Trophoblast cell (in vitro differentiated cells and primary cell): ENCODE data around the gene SERPINC1.
A peak's percentile ranks its signal among the peaks of the same experiment; 100 is the strongest.
"Not testable (repeated sequence)": the region's sequence is repeated elsewhere in the genome, so short reads cannot be mapped to it uniquely, and the experiment has no call there.

Experiments
- DNase-seq, 2 donors: peaks; one replicate each; pipeline ENCODE4 v3.0.0-alpha.2; 2016
- H2AFZ ChIP-seq: 2 replicates; pipeline ENCODE4 v1.6.1; 2013; ENCODE audit warnings: low read length, moderate library complexity, mild to moderate bottlenecking; ENCODE audit not compliant: insufficient read depth, poor library complexity
- H2AK5ac ChIP-seq: 2 replicates; pipeline ENCODE4 v1.6.1; 2013; ENCODE audit warnings: mild to moderate bottlenecking, low read length
- H2BK120ac ChIP-seq: 2 replicates; pipeline ENCODE4 v1.6.1; 2013; ENCODE audit warnings: low read length, mild to moderate bottlenecking, moderate library complexity; ENCODE audit not compliant: insufficient read depth, poor library complexity
- H2BK12ac ChIP-seq: 2 replicates; pipeline ENCODE4 v1.6.1; 2013; ENCODE audit warnings: mild to moderate bottlenecking, low read length, moderate library complexity
- H2BK5ac ChIP-seq: 2 replicates; pipeline ENCODE4 v1.6.1; 2013; ENCODE audit warnings: low read length, low read depth, moderate library complexity, mild to moderate bottlenecking; ENCODE audit not compliant: poor library complexity
- H3K14ac ChIP-seq: 2 replicates; pipeline ENCODE4 v1.6.1; 2013; ENCODE audit warnings: mild to moderate bottlenecking, low read length
- H3K18ac ChIP-seq: 2 replicates; pipeline ENCODE4 v1.6.1; 2013; ENCODE audit warnings: mild to moderate bottlenecking, low read length
- H3K23ac ChIP-seq: 2 replicates; pipeline ENCODE4 v1.6.1; 2013; ENCODE audit warnings: low read length
- H3K27ac ChIP-seq: 2 replicates; pipeline ENCODE4 v1.5.1; 2013; ENCODE audit warnings: low read depth, mild to moderate bottlenecking, inconsistent platforms, low read length, moderate library complexity
- H3K27me3 ChIP-seq: 2 replicates; pipeline ENCODE4 v1.6.1; 2013; ENCODE audit warnings: inconsistent platforms, mild to moderate bottlenecking, low read length, moderate library complexity; ENCODE audit not compliant: insufficient read depth
- H3K36me3 ChIP-seq, 2 experiments: 1 replicate in 1 of 2; 2 replicates in 1 of 2; pipeline ENCODE4 v1.6.1; 2013; ENCODE audit warnings: low read length in 2 of 2, mild to moderate bottlenecking in 2 of 2, moderate library complexity in 1 of 2; ENCODE audit not compliant: insufficient read depth in 2 of 2, control insufficient read depth in 1 of 2
- H3K4ac ChIP-seq: 2 replicates; pipeline ENCODE4 v1.6.1; 2013; ENCODE audit warnings: low read depth, mild to moderate bottlenecking, low read length, moderate library complexity
- H3K4me1 ChIP-seq, 2 experiments: 1 replicate in 1 of 2; 2 replicates in 1 of 2; pipeline ENCODE4 v1.6.1; 2013; ENCODE audit warnings: low read length in 2 of 2, mild to moderate bottlenecking in 2 of 2, moderate library complexity in 1 of 2; ENCODE audit not compliant: insufficient read depth in 2 of 2, control insufficient read depth in 1 of 2
- H3K4me2 ChIP-seq: 2 replicates; pipeline ENCODE4 v1.6.1; 2013; ENCODE audit warnings: inconsistent platforms, mild to moderate bottlenecking, low read length, moderate library complexity
- H3K4me3 ChIP-seq: 2 replicates; pipeline ENCODE4 v1.5.1; 2013; ENCODE audit warnings: mild to moderate bottlenecking, low read depth, low read length, inconsistent platforms
- H3K79me1 ChIP-seq: one replicate; pipeline ENCODE4 v1.6.1; 2013; ENCODE audit warnings: low read length
- H3K79me2 ChIP-seq: 2 replicates; pipeline ENCODE4 v1.6.1; 2013; ENCODE audit warnings: low read length, mild to moderate bottlenecking; ENCODE audit not compliant: control insufficient read depth, insufficient read depth, poor library complexity
- H3K9ac ChIP-seq: 2 replicates; pipeline ENCODE4 v1.6.1; 2013; ENCODE audit warnings: mild to moderate bottlenecking, low read length
- H3K9me3 ChIP-seq: 2 replicates; pipeline ENCODE4 v1.6.1; 2013; ENCODE audit warnings: low read depth, mild to moderate bottlenecking, control low read depth, inconsistent platforms, low read length; ENCODE audit not compliant: insufficient read depth
- H4K12ac ChIP-seq: 2 replicates; pipeline ENCODE4 v1.6.1; 2013; ENCODE audit warnings: low read depth, mild to moderate bottlenecking, low read length, moderate library complexity
- H4K8ac ChIP-seq: 2 replicates; pipeline ENCODE4 v1.6.1; 2013; ENCODE audit warnings: low read depth, mild to moderate bottlenecking, low read length, moderate library complexity
- H4K91ac ChIP-seq: one replicate; pipeline ENCODE4 v1.6.1; 2013; ENCODE audit warnings: low read depth, mild to moderate bottlenecking, low read length, moderate library complexity
- WGBS: extraction: QIAGEN DNeasy Blood & Tissue Kit; methylation state at CpG from one replicate; pipeline ENCODE4 v1.1.7; 2013; ENCODE audit warnings: missing lambda C conversion rate; ENCODE audit not compliant: insufficient read length, insufficient coverage; ENCODE audit errors: extremely low coverage; 5-methylcytosine and 5-hydroxymethylcytosine counted together

Gene SERPINC1

DNA sequence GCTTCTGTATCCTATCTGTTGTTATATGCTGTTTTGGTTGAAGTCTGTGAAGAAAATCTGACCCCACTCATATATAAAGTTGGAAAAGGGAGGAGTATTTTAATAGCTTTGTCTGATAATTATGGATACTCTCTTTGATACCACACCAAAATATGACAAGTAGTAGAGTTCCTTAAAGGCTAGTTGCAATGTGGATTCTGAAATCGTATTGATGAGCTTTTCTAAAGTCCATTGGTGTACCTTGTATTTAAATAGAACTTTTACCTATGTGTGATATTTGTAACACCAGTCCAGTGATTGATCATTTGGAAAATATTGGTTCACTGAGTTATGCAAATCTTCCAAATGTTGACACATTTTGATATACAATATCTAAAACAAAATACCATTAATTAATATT lies 57.1 kb downstream of the SERPINC1 start:
- Histone ChIP-seq H3K4me3 (no peak overlapping the region), H3K9me3 (no peaks in the 10 kb centered on the region), H2BK120ac (no peak overlapping the region), H2AK5ac (no peak overlapping the region), H3K18ac (no peak overlapping the region), H3K4ac (no peak overlapping the region), H2BK12ac (no peak overlapping the region), H3K79me2 (no peaks in the 10 kb centered on the region), H3K27ac (no peak overlapping the region), H3K23ac (no peak overlapping the region), H3K27me3 (no peaks in the 10 kb centered on the region), H3K14ac (no peak overlapping the region), H3K4me2 (no peak overlapping the region), H3K36me3 (peaks cover 12 to 31% of the 10 kb centered on the region in 2 experiments), H4K91ac (no peak overlapping the region), H3K9ac (no peak overlapping the region), H3K79me1 (no peaks in the 10 kb centered on the region), H2AFZ (no peak overlapping the region), H4K12ac (no peak overlapping the region), H2BK5ac (no peak overlapping the region), H4K8ac (no peak overlapping the region), H3K4me1 (no peaks in the 10 kb centered on the region)
- DNase-seq, result no peak
- no CpG with 5 or more reads among the region's 1 CpG for WGBS

DNA sequence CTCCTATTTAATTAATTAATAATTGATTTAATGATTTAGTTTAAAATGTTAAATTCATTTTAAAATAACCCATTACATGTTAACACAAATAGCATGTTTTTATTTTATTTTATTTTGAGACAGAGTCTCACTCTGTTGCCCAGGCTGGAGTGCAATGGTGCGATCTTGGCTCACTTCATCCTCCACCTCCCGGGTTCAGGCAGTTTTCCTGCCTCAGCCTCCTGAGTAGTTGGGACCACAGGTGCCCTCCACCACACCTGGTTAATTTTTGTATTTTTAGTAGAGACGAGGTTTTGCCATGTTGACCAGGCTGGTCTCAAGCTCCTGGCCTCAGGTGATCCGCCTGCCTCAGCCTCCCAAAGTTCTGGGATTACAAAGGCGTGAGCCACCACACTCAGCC lies 57.6 kb downstream of the SERPINC1 start:
- H3K4me2 ChIP-seq, H3K27ac ChIP-seq, H4K91ac ChIP-seq, H3K9me3 ChIP-seq, H3K9ac ChIP-seq, H2BK12ac ChIP-seq, H2BK120ac ChIP-seq, H2AK5ac ChIP-seq, H3K14ac ChIP-seq, H3K4me1 ChIP-seq, H2AFZ ChIP-seq, H2BK5ac ChIP-seq, H3K4me3 ChIP-seq, H3K79me2 ChIP-seq, H3K23ac ChIP-seq, H3K18ac ChIP-seq, DNase-seq, H3K4ac ChIP-seq, H3K79me1 ChIP-seq, H4K12ac ChIP-seq, H3K27me3 ChIP-seq, H4K8ac ChIP-seq: not testable (repeated sequence)
- no CpG with 5 or more reads among the region's 5 CpGs for WGBS
- peaks cover 8 to 27% of the 10 kb centered on the region in 2 experiments for H3K36me3 ChIP-seq

DNA sequence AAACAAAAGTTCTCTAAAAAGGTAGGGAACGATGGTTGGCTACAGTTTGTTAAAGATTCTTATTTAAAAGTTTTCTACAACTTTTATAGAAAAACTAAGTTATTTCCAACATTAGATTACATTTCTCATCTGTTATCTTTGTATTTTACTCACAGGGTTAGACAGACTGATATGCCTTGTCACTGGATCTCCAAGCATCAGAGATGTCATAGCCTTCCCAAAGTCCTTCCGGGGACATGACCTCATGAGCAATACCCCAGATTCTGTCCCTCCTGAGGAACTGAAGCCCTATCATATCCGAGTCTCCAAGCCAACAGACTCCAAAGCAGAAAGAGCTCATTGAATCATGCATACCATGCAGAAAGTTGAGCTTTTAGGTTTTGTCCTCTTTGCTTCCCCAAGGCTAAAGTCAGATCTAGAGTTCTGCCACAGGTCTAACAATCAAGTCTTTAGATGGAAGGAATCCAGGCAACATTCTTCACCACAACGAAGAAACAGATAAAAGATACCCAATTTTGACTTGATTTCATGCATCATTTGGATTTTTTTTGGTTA lies 59.7 kb downstream of the SERPINC1 start:
- Histone ChIP-seq H3K18ac (no peak overlapping the region), H3K23ac (no peak overlapping the region), H2AFZ (no peak overlapping the region), H3K79me1 (no peaks in the 10 kb centered on the region), H3K27ac (no peak overlapping the region), H3K14ac (no peak overlapping the region), H3K4ac (no peak overlapping the region), H2BK12ac (no peak overlapping the region), H4K12ac (no peak overlapping the region), H3K27me3 (no peaks in the 10 kb centered on the region), H4K91ac (no peak overlapping the region), H3K36me3 (peaks cover 2 to 13% of the 10 kb centered on the region in 2 experiments), H3K4me3 (no peak overlapping the region), H3K4me2 (no peak overlapping the region), H3K9ac (no peak overlapping the region), H3K9me3 (no peaks in the 10 kb centered on the region), H3K4me1 (peaks cover 2 to 7% of the 10 kb centered on the region in 2 experiments), H4K8ac (no peak overlapping the region), H2BK5ac (no peak overlapping the region), H2BK120ac (no peak overlapping the region), H3K79me2 (no peaks in the 10 kb centered on the region), H2AK5ac (no peak overlapping the region)
- no CpG with 5 or more reads among the region's 4 CpGs for WGBS
- DNase-seq, result peak in 1 of 2 donors; percentile 52

DNA sequence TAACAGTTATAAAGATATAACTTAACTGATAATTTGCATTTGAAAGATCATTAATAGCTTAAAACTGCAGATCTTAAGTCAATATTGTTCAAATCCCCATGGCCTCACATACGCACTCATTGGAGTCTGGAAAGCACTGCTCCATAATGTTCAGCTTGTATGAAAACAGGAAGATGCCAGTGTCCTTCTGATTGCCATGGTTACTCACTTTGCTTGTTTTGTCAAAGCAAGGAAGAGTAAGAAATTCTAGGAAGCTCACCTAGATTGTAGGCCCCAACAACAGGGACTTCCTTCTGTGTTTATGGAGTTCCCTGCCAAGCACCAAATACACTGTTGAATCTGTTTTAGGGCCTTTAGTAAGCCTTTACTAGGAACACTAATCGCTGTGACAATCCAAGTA lies 60.2 kb downstream of the SERPINC1 start:
- Histone ChIP-seq H3K4me1 (peaks cover 2 to 7% of the 10 kb centered on the region in 2 experiments), H3K36me3 (peaks cover 0 to 13% of the 10 kb centered on the region in 2 experiments), H3K4ac (no peak overlapping the region), H2AFZ (no peak overlapping the region), H3K4me3 (no peak overlapping the region), H3K27ac (no peak overlapping the region), H3K9ac (no peak overlapping the region), H2BK120ac (no peak overlapping the region), H4K12ac (no peak overlapping the region), H3K79me2 (no peaks in the 10 kb centered on the region), H3K79me1 (no peaks in the 10 kb centered on the region), H4K8ac (no peak overlapping the region), H3K14ac (no peak overlapping the region), H3K9me3 (no peaks in the 10 kb centered on the region), H2AK5ac (no peak overlapping the region), H3K23ac (no peak overlapping the region), H3K4me2 (no peak overlapping the region), H2BK5ac (no peak overlapping the region), H3K27me3 (no peaks in the 10 kb centered on the region), H4K91ac (no peak overlapping the region), H2BK12ac (no peak overlapping the region), H3K18ac (no peak overlapping the region)
- DNase-seq, result no peak
- WGBS, result no CpG with 5 or more reads among the region's 2 CpGs
